ENCODE data around the gene CLIC5. TPM values are rescaled to one million over a fixed set of nuclear protein-coding genes. Genes with fewer than 3 reads are reported as not detected.

CLIC5 gene
- total and polyA plus RNA-seq, 2 of the 8 experiments (the other 6 are each of a cell fraction or from before 2014, with no cell fraction given) = 0.12 to 0.15 TPM

GRCh38 chr6:45947807-45948206, 67.9 kb downstream of the CLIC5 start (continued):
- TF ChIP-seq CHD7 (IDR thresholded peaks at IDR 0.05; ENCODE audit: insufficient replicate concordance, low read length) (no peak), YY1 (IDR thresholded peaks at IDR 0.05; ENCODE audit: low read depth, low read length) (no peak), KDM1A (IDR thresholded peaks at IDR 0.05; ENCODE audit: borderline replicate concordance, low read length) (no peak), CREB1 (IDR thresholded peaks at IDR 0.05) (no peak), SP4 (IDR thresholded peaks at IDR 0.05; ENCODE audit: low read length) (no peak), KDM4A (IDR thresholded peaks at IDR 0.05; ENCODE audit: low read depth, low read length, severe bottlenecking) (no peak), KDM5A (IDR thresholded peaks at IDR 0.05; ENCODE audit: low read length) (no peak)

Data from H1 (cell line).